Measurements from ENCODE around the gene KLRC2.
"Not testable (repeated sequence)": the region's sequence is repeated elsewhere in the genome, so short reads cannot be mapped to it uniquely, and the experiment has no call there.

KLRC2 gene

GRCh38 chr12:10435816-10436215 is at the start of gene KLRC2:
Gene KLRC2, minus strand, starts transcription at chr12:10436010. Its CDS starts 24 bp downstream, at chr12:10435986.
- not testable (repeated sequence) for DNase-seq

DNA sequence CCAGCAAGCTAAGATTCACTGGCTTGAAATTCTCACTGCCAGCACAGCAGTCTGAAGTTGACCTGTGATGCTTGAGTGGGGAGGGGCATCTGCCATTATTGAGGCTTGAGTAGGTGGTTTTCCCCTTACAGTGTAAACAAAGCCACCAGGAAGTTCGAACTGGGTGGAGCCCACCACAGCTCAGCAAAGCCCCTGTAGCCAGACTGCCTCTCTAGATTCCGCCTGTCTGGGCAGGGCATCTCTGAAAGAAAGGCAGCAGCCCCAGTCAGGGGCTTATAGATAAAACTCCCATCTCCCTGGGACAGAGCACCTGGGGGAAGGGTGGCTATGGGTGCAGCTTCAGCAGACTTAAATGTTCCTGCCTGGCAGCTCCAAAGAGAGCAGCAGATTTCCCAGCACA is 46.1 kb upstream of the KLRC2 start:
- DNase-seq, result not testable (repeated sequence)

DNA sequence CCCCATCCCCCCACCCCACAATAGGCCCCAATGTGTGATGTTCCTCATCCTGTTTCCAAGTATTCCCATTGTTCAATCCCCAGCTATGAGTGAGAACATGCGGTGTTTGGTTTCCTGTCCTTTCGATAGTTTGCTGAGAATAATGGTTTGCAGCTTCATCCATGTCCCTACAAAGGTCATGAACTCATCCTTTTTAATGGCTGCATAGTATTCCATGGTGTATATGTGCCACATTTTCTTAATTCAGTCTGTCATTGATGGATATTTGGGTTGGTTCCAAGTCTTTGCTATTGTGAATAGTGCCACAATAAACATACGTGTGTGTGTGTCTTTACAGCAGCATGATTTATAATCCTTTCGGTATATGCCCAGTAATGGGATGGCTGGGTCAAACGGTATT is 37.0 kb upstream of the KLRC2 start:
- not testable (repeated sequence) for DNase-seq

DNA sequence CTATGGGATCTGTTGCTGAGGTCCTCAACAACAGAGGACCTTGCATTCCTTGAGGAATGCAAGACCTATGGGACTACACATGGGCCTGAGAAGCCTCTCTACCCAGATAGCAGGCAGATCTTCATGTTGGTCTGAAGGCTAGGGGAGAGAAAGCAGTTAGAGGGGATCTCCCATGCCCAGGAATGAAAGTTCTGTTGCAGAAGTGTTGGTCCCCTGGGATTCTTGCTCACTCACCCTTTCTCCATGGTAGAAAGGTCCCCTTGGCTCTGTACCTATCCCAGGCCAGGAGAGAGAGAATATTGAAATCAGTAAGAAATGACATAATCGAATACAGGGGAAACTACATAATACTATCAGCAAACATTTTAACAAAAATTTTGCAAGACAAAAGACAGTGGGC is 33.9 kb upstream of the KLRC2 start:
- no peak for DNase-seq

- no peak for DNase-seq
Measured at GRCh38 chr12:10466311-10466710, 30.5 kb upstream of the KLRC2 start.

- no peak for DNase-seq
Measured at GRCh38 chr12:10457760-10458159, 21.9 kb upstream of the KLRC2 start.

- DNase-seq, result no peak
Measured at GRCh38 chr12:10456856-10457255, 21.0 kb upstream of the KLRC2 start.

DNA sequence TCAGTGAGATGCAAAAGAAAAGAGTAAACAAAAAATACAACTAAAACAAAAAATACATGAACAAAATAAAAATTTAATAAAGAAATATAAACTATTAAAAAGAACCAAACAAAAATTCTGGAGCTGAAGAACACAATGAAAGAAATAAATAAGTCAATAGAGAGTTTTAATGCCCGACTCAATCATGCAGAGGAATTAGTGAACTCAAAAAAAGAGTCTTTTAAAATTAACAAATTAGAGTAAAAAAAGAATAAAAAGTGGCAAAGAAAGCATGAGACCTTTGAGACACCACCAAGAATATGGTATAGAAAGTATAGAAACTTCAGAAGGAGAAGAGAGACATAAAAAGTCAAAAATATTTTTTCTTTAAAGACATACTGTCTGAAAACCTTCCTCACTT is 20.0 kb upstream of the KLRC2 start:
- DNase-seq, result no peak

DNA sequence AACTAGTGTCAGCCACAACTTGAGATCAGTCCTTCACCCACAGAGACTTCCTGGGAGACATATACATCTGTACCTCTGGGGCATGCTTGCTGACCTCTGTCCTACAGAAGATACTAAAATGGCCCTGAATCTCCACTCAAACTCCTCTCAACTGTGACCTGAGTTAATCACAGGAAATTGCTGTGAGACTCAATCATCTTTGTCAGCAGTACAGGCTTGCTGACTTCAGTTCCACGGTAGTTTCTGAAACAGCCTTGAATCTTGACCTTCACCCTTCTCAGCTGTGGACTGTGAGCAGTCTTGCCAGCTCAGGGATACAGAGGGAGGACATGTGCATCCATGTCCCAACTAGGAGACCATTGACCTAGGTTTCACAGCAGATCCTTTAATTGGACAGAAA is 18.7 kb upstream of the KLRC2 start:
- no peak for DNase-seq

DNA sequence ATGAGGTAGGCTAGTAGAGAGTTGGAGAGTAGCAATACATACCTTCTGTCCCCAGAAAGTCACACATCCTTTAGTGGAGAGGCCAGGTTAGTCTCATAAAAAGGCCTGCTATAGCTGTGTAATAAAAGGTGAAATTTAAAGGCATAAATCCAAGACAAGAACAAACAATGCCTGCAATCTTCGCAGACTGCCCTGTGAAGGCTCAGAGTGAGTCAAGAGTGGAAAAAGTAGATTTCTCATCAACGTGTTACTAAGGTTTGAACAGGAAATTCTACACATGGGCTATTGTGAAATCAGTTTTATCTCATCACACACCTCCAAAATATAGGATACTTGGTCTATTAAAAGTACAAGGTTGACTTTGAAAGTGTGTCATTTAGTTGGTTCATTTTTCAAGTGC is 17.3 kb upstream of the KLRC2 start, which contains the start of gene KLRC1:
KLRC1 (minus strand) TSS at position 222 of the 400 bp plus-strand sequence. CDS start 2,221 bp downstream, outside the sequence.
- no peak for DNase-seq

GRCh38 chr12:10448236-10448635 is 12.4 kb upstream of the KLRC2 start:
- DNase-seq, result no peak

DNA sequence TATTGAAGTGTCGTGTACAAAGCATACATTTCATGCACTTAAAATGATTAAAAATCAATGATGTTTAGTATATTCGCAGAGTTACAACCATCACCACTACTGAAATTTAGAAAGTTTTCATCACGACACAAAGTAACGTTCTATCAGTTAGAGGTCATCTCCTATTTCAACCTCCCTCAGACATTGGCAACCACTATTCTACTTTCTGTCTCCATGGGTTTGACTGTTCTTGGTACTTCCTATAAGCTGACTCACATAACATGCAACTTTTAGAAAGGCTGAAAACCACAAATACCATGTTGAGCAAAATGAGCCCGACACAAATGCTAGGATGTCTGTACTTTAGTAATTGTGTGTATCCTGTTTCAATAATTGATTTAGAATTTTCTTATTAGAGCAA is 10.2 kb upstream of the KLRC2 start:
- DNase-seq, result not testable (repeated sequence)

DNA sequence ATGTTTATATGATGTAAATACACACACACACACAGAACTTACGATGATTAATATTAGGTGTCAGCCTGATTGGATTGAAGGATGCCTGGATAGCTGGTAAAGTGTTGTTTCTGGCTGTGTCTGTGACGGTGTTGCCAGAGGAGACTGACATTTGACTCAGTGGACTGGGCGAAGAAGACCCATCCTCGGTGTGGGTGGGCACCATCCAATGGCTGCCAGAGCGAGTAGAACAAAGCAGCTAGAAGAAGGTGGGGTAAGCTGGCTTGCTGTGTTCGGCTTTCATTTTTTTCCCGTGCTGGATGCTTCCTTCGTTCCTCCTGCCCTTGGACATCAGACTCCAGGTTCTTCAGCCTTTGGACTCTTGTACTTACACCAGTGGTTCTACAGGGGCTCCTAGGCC is 5.3 kb upstream of the KLRC2 start:
- not testable (repeated sequence) for DNase-seq

GRCh38 chr12:10439608-10440274 is 3.9 kb upstream of the KLRC2 start:
- not testable (repeated sequence) for DNase-seq

DNA sequence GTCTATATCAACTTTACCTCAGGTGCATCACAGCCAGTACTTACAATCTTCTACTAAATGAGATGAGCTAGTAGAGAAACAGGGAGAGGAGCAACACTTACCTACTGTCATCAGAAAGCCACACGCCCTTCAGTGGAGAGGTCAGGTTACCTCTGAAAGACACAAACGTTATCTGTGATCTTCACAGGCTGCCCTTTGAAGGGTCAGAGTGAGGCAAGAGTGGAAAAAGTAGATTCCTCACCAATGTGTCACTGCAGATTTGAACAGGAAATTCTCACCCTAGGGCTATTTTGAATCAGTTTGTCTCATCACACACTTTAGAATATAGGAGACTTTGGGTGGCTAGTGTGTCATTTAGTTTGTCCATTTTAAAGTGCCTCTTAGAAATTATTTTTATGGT is 1.8 kb upstream of the KLRC2 start:
- not testable (repeated sequence) for DNase-seq

- DNase-seq, result not testable (repeated sequence)
Measured at GRCh38 chr12:10430623-10431022, 5.2 kb downstream of the KLRC2 start.

GRCh38 chr12:10425938-10426337 is 9.9 kb downstream of the KLRC2 start:
- not testable (repeated sequence) for DNase-seq

DNA sequence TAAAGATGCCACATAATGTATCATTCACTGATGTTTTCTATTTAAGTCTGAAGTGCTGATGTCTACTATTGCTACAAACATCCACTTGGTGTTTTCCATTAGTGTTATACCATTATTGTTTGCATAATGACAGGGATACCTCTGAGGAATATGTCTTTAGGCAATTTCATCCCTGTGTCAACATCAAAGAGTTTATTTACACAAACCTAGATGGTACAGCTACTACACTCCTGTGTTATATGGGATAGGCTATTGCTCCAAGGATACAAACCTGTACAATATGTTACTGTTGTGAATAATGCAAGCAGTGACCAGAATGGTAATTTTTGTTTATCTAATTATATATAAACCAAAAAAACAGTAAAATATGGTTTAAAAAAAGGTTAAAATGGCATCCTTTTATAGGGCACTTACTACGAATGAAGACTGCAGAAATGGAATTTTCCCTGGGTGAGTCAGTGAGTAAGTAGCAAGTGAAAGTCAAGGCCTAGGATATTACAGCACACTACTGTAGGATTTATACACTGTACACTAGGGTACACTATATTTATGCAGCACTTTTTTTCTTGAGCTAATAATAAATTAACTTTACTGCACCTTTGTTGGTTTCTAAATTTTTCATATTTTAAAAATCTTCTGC is 11.4 kb downstream of the KLRC2 start:
- not testable (repeated sequence) for DNase-seq

- not testable (repeated sequence) for DNase-seq
Measured at GRCh38 chr12:10422159-10422558, 13.7 kb downstream of the KLRC2 start.

DNA sequence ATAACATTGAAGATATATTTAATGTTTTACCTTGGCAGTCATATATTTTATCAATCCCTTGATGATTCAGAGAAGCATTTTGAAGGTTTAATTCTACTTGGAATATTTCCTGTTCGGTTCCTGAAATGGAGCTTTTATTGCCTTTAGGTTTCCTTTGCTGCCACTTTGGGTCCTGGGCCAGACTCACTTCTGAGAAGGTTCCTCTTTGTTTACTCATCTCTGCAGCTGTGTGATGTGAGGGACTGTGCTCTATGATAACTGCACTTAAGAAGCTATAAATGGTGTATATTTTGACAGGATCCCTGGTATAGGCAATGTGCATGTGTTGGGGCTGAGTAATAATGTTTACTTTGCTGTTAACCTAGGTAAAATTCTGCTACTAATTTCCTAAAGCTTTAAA is 15.5 kb downstream of the KLRC2 start, which contains the start of gene KLRC3:
KLRC3 (minus strand) TSS at position 262 of the 400 bp plus-strand sequence; CDS start at position 217, 45 bp downstream.
- not testable (repeated sequence) for DNase-seq

- DNase-seq, result no peak
Measured at GRCh38 chr12:10409392-10409791, 26.4 kb downstream of the KLRC2 start, which contains the start of gene KLRC4. Gene KLRC4, minus strand, starts transcription at chr12:10409757. Its CDS starts 182 bp downstream, at chr12:10409575.

DNA sequence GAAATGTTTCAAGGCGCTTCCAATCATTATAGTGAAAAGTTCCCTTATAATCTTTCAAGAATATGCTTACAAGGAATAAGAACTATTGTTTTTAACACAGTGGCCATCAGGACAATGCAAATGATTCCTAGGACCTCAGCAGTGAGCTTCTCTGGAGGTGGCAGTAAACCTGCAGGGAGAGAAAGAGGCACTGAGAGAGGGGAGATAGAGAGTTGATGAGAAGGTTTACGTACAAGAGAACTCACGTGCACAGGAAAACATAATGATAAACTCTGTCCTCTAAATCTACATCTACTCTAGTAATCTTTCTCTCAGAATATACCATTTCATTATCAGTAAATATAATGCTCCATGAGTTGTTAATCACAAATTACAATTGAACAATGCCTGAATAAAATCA is 27.0 kb downstream of the KLRC2 start:
- no peak for DNase-seq

GRCh38 chr12:10406725-10407124 is 29.1 kb downstream of the KLRC2 start:
- DNase-seq, result no peak

GRCh38 chr12:10405294-10405693 is 30.5 kb downstream of the KLRC2 start:
- DNase-seq, result no peak
